ENCODE measurements around the gene GFI1.

- TF ChIP-seq POLR2A (IDR thresholded peaks at IDR 0.05; ENCODE audit: extremely low read depth, insufficient read length) (no peak), CTCF (IDR thresholded peaks at IDR 0.05; ENCODE audit: low read depth, low read length) (no peak), MYC (IDR thresholded peaks at IDR 0.05; ENCODE audit: low read depth, low read length) (no peak)
These were observed 21.5 kb downstream of the GFI1 start for GRCh38 chr1:92465256-92465647.
